ENCODE measurements around the gene TSFM.

Gene TSFM

DNA sequence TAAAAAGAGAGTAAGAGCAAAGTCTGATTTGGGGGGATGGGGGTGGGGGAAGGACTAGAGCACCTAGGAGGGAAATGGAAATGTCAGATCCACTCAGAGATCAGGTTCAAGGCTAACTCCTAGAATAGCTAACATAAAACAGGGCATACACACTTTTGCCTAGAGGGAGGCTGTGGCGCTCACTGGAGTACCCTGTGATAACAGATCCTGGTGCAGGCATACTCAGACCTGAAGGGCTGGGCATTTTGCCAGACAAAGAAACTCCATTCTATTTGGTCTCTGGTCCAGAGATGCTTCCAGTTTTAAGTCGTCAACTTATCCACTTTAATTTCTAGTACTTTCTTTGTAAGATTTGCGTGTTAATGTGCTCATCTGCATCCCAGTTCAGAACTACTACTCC, 58.1 kb downstream of the TSFM start:
- no peaks in the 10 kb centered on the region for H3K36me3 ChIP-seq (ENCODE audit: control insufficient read depth, insufficient read depth, low read length)
- H3K4me2 ChIP-seq (ENCODE audit: low read length): no peak overlapping the region
- H3K27me3 ChIP-seq (ENCODE audit: control insufficient read depth, insufficient read depth, low read length): no peaks in the 10 kb centered on the region
- H3K9ac ChIP-seq: no peak overlapping the region
- no peaks in the 10 kb centered on the region for H3K9me3 ChIP-seq (ENCODE audit: control insufficient read depth, low read length)
- H3K27ac ChIP-seq: peak overlapping the region; percentile 12
- H3K4me3 ChIP-seq (ENCODE audit: low read depth, low read length): no peak overlapping the region
- peaks cover 66% of the 10 kb centered on the region for H3K4me1 ChIP-seq
- no peak overlapping the region for H2AFZ ChIP-seq
- TF ChIP-seq, protein P1, sequence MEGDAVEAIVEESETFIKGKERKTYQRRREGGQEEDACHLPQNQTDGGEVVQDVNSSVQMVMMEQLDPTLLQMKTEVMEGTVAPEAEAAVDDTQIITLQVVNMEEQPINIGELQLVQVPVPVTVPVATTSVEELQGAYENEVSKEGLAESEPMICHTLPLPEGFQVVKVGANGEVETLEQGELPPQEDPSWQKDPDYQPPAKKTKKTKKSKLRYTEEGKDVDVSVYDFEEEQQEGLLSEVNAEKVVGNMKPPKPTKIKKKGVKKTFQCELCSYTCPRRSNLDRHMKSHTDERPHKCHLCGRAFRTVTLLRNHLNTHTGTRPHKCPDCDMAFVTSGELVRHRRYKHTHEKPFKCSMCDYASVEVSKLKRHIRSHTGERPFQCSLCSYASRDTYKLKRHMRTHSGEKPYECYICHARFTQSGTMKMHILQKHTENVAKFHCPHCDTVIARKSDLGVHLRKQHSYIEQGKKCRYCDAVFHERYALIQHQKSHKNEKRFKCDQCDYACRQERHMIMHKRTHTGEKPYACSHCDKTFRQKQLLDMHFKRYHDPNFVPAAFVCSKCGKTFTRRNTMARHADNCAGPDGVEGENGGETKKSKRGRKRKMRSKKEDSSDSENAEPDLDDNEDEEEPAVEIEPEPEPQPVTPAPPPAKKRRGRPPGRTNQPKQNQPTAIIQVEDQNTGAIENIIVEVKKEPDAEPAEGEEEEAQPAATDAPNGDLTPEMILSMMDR (IDR thresholded peaks at IDR 0.05): no peak
- peaks cover 88% of the 10 kb centered on the region for H3K79me2 ChIP-seq

DNA sequence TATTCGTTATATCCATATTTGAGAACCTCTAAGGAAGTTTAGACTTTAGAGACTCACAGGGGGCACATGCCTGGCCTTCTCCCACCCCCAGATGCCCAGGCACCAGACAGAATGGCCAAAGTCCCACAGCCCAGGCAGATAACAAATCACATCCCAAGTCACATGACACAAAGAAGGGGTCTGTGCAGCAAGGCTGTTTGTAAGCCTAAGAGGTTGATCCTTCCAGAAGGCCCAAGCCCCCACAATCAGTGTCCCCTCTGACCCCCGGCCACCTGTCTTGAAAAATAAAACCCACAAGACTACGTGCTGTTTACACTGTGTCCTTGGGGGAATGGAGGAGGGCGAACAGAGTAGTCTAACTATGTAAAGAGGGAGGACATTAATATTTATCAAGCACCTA, 58.9 kb downstream of the TSFM start:
- Histone ChIP-seq H3K9me3 (ENCODE audit: control insufficient read depth, low read length) (no peaks in the 10 kb centered on the region), H3K27ac (no peak overlapping the region), H3K27me3 (ENCODE audit: control insufficient read depth, insufficient read depth, low read length) (no peaks in the 10 kb centered on the region), H3K36me3 (ENCODE audit: control insufficient read depth, insufficient read depth, low read length) (no peaks in the 10 kb centered on the region), H3K4me2 (ENCODE audit: low read length) (no peak overlapping the region), H3K9ac (no peak overlapping the region), H3K4me1 (peaks cover 61% of the 10 kb centered on the region), H2AFZ (no peak overlapping the region), H3K79me2 (peaks cover 88% of the 10 kb centered on the region), H3K4me3 (ENCODE audit: low read depth, low read length) (no peak overlapping the region)
- TF ChIP-seq, protein P1 (IDR thresholded peaks at IDR 0.05): no peak

DNA sequence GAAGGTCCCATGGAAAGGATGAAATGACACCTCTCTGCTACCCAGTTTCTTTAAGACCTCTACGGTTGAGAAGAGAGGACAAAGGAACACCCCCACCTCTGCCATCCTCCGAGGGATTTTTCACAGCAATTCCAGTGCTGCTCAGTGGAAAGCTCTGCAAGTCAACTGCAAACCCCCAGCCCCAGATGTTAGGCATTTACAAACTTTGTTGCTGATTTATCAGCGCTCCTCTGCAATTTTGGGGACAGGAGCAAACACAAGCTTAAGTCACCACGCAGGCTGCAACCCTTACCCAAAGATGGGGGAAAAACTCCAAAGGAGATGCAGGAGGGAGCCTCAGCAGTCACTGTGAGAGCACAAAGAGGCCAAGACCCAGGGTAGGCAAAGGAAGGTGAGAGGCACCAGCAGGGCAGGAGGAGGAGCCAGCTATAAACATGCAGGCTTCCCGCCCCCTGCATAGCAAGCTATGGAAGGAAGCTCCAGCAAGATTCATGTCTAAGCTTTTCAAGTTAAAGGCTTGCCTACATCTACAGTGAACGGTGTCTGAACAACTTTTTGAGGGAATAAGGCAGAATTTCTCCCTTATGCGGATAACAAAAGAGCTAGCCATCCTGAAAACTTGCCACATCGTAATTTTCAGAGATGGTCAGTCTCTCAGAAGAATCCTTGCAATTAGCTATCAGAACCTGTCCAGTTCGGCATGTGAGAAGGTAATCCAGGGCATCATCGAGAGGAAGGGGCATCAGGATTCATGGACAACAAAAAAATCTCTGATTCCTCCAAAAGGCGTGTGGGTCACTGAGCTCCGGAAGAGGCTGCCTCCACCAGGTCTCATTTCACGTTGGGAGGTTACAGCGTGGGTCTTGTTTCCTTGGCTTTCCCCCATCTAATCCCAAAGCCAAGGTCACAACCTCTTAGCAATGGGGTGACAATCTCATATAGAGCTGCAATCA, 60.0 kb downstream of the TSFM start:
- TF ChIP-seq, protein P1 (IDR thresholded peaks at IDR 0.05): no peak
- Histone ChIP-seq H3K27ac (peak overlapping the region; percentile 8), H3K4me2 (ENCODE audit: low read length) (peak overlapping the region; percentile 40), H3K79me2 (peaks cover 79% of the 10 kb centered on the region), H3K9me3 (ENCODE audit: control insufficient read depth, low read length) (no peaks in the 10 kb centered on the region), H3K4me1 (peaks cover 54% of the 10 kb centered on the region), H3K9ac (no peak overlapping the region), H3K36me3 (ENCODE audit: control insufficient read depth, insufficient read depth, low read length) (no peaks in the 10 kb centered on the region), H2AFZ (no peak overlapping the region), H3K4me3 (ENCODE audit: low read depth, low read length) (peak overlapping the region; percentile 1), H3K27me3 (ENCODE audit: control insufficient read depth, insufficient read depth, low read length) (no peaks in the 10 kb centered on the region)

DNA sequence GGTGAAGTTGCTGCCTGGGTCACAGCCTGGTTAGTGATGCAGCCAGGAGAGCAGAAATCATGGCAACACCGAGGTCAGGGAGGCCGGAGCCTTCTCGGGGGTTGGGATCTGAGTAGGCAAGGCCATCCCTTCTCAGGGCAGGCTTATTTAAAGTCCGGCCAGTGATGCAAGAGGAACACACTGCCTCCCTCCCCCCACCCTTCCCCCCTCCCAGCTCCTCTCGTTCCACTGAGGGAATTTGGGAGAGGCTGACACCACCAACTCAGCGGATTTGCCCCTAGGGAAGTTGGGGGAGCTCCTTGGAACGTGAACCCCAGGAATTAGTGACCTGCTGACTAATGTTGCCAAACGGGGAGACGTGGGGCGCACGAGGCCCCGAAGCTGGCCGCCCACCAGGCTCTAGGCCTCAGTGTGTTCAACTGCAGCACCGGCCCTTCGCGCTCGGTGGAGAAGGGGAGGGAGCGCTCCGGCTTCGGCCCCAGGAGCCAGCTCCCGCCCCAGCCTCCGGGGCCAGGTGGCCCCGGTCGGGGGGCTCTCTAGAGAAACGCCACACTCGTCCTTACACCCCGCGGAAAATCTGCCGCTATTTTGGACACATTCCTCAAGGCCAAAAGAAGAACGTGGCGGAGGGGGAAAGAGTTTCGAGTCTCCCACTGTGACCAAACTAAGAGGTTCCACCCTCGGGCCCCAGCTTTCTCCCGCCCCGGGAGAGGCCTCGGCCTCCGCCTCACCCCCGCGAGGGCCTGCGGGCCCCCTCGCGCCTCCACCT, 62.3 kb downstream of the TSFM start:
- Histone ChIP-seq H3K36me3 (ENCODE audit: control insufficient read depth, insufficient read depth, low read length) (no peaks in the 10 kb centered on the region), H3K4me2 (ENCODE audit: low read length) (peak overlapping the region; percentile 82), H2AFZ (peak overlapping the region; percentile 99), H3K4me3 (ENCODE audit: low read depth, low read length) (peak overlapping the region; percentile 98), H3K27ac (peak overlapping the region; percentile 99), H3K9ac (peak overlapping the region; percentile 91), H3K27me3 (ENCODE audit: control insufficient read depth, insufficient read depth, low read length) (no peaks in the 10 kb centered on the region), H3K9me3 (ENCODE audit: control insufficient read depth, low read length) (no peaks in the 10 kb centered on the region), H3K4me1 (peaks cover 37% of the 10 kb centered on the region), H3K79me2 (peaks cover 58% of the 10 kb centered on the region)
- TF ChIP-seq, protein P1 (IDR thresholded peaks at IDR 0.05): peak; percentile 7

All from parathyroid adenoma (tissue), 2 donors.